Measurements from ENCODE around the gene SYNE3.

The SYNE3 gene

DNA sequence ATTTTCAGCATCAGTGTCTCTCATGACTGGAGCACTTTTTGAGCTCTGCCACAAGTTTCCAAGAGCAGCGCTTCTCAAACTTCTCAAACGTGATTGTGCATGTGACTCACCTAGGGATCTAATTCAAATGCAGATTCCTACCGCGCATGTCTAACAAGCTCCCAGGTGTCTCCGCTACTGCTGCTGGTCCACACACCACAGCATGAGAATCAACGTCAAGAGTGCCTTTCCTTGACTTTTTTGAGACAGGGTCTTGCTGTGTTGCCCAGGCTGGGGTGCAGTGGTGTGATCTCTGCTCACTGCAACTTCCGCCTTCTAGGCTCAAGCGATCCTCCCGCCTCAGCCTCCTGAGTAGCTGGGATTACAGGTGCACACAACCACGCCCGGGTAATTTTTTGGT lies 40.8 kb upstream of the SYNE3 start:
- DNase-seq (ENCODE audit: extremely low spot score), result no peak
- TF ChIP-seq CTCF (IDR thresholded peaks at IDR 0.05; ENCODE audit: control extremely low read depth, extremely low read depth, low read depth, missing control alignments), result no peak
- ChIA-PET CTCF (interaction anchor here (0.8 to 8.7 kb wide), 9 partner anchors 8 to 542 kb away, joined by 3 to 94 read pairs (median 3); no protein-coding TSS in a partner anchor), POLR2A (no interaction called here)

DNA sequence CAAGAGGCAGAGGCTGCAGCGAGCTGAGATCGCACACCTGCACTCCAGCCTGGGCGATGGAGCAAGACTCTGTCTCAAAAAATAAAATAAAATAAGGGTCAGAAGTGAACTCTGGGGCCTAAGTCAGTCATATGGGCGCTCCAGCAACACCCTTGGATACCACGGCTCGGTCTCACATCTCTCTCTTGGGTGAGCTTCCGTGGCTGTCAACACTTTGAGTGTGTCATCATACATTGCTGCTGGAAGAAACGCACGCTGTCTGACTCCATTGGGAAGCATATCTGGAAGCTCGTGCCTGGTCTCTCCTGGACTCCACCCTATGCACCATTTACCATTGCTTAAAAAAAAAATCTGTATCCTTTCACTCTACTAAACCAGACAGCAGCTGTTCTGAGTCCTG lies 38.6 kb upstream of the SYNE3 start:
- CTCF ChIA-PET, result interaction anchor here (1.1 to 8.7 kb wide), 2 partner anchors 11 to 438 kb away, joined by 4 to 94 read pairs; no protein-coding TSS in a partner anchor
- POLR2A ChIA-PET, result no interaction called here
- no peak for TF ChIP-seq CTCF (IDR thresholded peaks at IDR 0.05; ENCODE audit: control extremely low read depth, extremely low read depth, low read depth, missing control alignments)
- DNase-seq (ENCODE audit: extremely low spot score), result no peak

DNA sequence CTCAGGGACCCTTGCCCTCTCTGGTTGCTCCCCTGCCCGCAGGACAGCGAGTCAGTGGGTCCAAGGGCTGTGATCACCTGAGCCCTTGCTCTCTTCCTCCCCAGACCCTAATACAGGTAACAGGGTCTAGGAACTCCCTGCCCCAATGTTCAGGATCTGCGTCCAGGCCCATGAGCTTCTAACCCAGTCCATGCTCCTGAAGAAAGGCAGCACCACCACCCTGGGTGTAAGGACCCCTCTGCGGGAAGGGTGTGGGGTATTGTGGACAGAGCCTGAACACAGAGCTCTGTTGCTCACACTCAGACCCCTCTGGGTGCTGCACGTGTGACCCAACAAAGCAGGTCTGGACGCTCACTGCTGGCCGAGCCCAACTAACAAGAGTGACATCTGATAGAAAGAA lies 36.7 kb upstream of the SYNE3 start:
- ChIA-PET POLR2A (no interaction called here), CTCF (interaction anchor here (1.5 to 2.4 kb wide), 2 partner anchors 11 to 131 kb away, joined by 5 to 6 read pairs; no protein-coding TSS in a partner anchor)
- no peak for TF ChIP-seq CTCF (IDR thresholded peaks at IDR 0.05; ENCODE audit: control extremely low read depth, extremely low read depth, low read depth, missing control alignments)
- DNase-seq (ENCODE audit: extremely low spot score), result no peak

DNA sequence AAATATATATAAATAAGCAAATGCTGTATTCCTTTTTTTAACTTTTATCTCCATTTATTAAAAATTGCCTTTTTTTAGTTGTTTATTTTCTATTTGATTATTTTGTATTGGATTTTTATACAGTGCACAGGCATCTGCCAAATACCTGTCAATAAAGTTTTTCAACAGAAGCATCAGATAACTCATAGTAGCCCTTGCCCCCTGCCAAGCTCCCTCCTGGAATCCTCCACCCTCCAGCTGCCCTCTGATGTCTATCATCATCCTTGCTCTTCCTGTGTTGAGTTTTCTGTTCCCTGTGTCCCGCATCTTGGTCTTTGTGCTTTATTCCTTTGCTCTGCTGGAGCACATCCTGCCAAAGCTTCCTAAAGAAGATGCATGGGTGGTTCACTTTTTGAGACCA lies 35.0 kb upstream of the SYNE3 start:
- CTCF ChIA-PET, result interaction anchor here (0.9 to 2.0 kb wide), 7 partner anchors 10 to 109 kb away, joined by 3 to 7 read pairs (median 4); no protein-coding TSS in a partner anchor
- POLR2A ChIA-PET, result no interaction called here
- no peak for DNase-seq (ENCODE audit: extremely low spot score)
- TF ChIP-seq CTCF (IDR thresholded peaks at IDR 0.05; ENCODE audit: control extremely low read depth, extremely low read depth, low read depth, missing control alignments), result no peak

DNA sequence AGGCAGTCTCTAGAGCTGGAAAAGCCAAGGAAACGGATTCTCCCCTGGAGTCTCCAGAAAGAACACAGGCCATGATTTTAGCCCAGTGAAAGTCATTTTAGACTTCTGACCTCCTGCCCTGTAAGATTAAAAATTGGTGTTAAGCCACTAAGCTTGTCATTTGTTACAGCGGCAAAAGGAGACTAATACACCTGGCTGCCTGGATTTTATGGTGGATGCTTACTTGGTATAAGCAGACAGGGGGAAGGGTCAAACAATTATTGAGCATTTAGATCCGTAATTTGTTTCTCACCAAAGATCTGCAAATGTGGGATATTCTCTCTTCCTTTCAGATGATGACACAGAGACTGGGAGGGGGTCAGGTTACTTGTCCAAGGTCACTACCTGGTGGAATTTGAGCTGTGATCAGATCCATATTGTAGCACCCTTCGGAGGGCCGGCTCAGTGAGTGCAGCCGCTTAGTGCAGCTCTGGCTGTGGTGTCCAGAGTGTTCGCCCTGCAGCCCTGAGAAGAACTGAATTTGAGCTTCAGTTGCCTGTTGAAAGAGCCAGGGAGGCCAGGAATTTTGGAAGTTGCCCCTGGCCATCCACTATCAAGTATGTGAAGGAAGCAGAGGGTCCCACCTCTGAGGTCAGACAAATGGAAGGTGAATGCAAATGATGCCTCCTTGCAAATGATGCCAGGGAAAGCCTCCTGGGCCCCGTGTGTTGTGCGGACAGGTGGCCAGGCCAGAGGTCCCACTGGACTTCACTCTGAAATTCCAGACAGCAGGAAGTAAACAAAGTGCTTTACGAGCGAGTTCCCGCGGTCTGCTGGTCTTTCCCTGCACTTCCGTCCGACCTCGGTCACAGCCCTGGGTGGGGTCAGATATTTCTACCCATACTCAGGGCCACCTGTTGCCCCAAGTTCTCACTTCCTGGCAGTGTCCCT lies 33.5 kb upstream of the SYNE3 start:
- no peak for DNase-seq (ENCODE audit: extremely low spot score)
- TF ChIP-seq CTCF (IDR thresholded peaks at IDR 0.05; ENCODE audit: control extremely low read depth, extremely low read depth, low read depth, missing control alignments), result no peak
- CTCF ChIA-PET, result interaction anchor here (0.9 to 2.7 kb wide), 5 partner anchors 10 to 133 kb away, joined by 3 to 9 read pairs (median 3); no protein-coding TSS in a partner anchor
- POLR2A ChIA-PET, result no interaction called here

GRCh38 chr14:95548328-95548929 lies 32.0 kb upstream of the SYNE3 start:
- DNase-seq (ENCODE audit: extremely low spot score), result no peak
- no peak for TF ChIP-seq CTCF (IDR thresholded peaks at IDR 0.05; ENCODE audit: control extremely low read depth, extremely low read depth, low read depth, missing control alignments)
- ChIA-PET CTCF (interaction anchor here (1.0 to 3.5 kb wide), 4 partner anchors 11 to 106 kb away, joined by 3 to 15 read pairs (median 6); no protein-coding TSS in a partner anchor), POLR2A (no interaction called here)
